ENCODE measurements around the gene RAB38.

The RAB38 gene

GRCh38 chr11:88174709-88175568 is at the start of gene RAB38:
TSS of gene RAB38 (minus strand) at chr11:88175443. CDS start at chr11:88175384, 59 bp downstream.
- DNase-seq: no peak

- no peak for DNase-seq
These were observed 38.2 kb upstream of the RAB38 start for GRCh38 chr11:88213406-88213805.

GRCh38 chr11:88212300-88212699 is 37.1 kb upstream of the RAB38 start:
- DNase-seq: no peak

GRCh38 chr11:88208745-88209144 is 33.5 kb upstream of the RAB38 start:
- no peak for DNase-seq

GRCh38 chr11:88206751-88207150 is 31.5 kb upstream of the RAB38 start:
- no peak for DNase-seq

GRCh38 chr11:88204353-88204752 is 29.1 kb upstream of the RAB38 start:
- no peak for DNase-seq

- DNase-seq: no peak
These were observed 28.4 kb upstream of the RAB38 start for GRCh38 chr11:88203604-88204003.

- no peak for DNase-seq
These were observed 27.3 kb upstream of the RAB38 start for GRCh38 chr11:88202498-88202897.

- DNase-seq: no peak
These were observed 21.1 kb upstream of the RAB38 start for GRCh38 chr11:88196393-88196792.

GRCh38 chr11:88195908-88196307 is 20.7 kb upstream of the RAB38 start:
- DNase-seq: no peak

GRCh38 chr11:88194990-88195389 is 19.7 kb upstream of the RAB38 start:
- DNase-seq: no peak

GRCh38 chr11:88193278-88193677 is 18.0 kb upstream of the RAB38 start:
- no peak for DNase-seq

GRCh38 chr11:88188932-88189253 is 13.7 kb upstream of the RAB38 start:
- DNase-seq: no peak

- no peak for DNase-seq
These were observed 13.1 kb upstream of the RAB38 start for GRCh38 chr11:88188251-88188931.

- no peak for DNase-seq
These were observed 8.0 kb upstream of the RAB38 start for GRCh38 chr11:88183233-88183632.

- DNase-seq: no peak
These were observed 6.5 kb upstream of the RAB38 start for GRCh38 chr11:88181776-88182175.

- no peak for DNase-seq
These were observed 4.9 kb upstream of the RAB38 start for GRCh38 chr11:88179971-88180629.

- DNase-seq: no peak
These were observed 3.9 kb upstream of the RAB38 start for GRCh38 chr11:88179141-88179540.

GRCh38 chr11:88178191-88178590 is 2.9 kb upstream of the RAB38 start:
- DNase-seq: no peak

GRCh38 chr11:88175569-88176075 is 379 bp upstream of the RAB38 start:
- no peak for DNase-seq

- no peak for DNase-seq
These were observed 1.3 kb downstream of the RAB38 start for GRCh38 chr11:88173956-88174355.

GRCh38 chr11:88171982-88172381 is 3.3 kb downstream of the RAB38 start:
- DNase-seq: no peak

- DNase-seq: no peak
These were observed 4.6 kb downstream of the RAB38 start for GRCh38 chr11:88170673-88171072.

GRCh38 chr11:88169881-88170280 is 5.4 kb downstream of the RAB38 start:
- DNase-seq: no peak
